OCI-LY7 (cell line): ENCODE measurements around the gene OST4. TPM values are rescaled to one million over a fixed set of nuclear protein-coding genes. Genes with fewer than 3 reads are reported as not detected.

Source experiments
- BruUV-seq: library from RNA; stranded (reverse); fragments of 400-500 nt; replicated peaks from 2 replicates; lab custom pipeline; 2021; lab: Mats Ljungman, UMichigan
- CTCF ChIA-PET: fragments of 300-600 bp; sonication (Branson Sonifier 250); formaldehyde crosslinking; loops from one replicate; lab custom pipeline; 2022; ENCODE audit warnings: antibody characterized with exemption; ENCODE audit not compliant: unreplicated experiment; lab: Charles Lee
- POLR2A ChIA-PET: fragments of 300-600 bp; sonication (Branson Sonifier 250); formaldehyde crosslinking; loops from one replicate; lab custom pipeline; 2022; ENCODE audit warnings: antibody characterized with exemption; lab: Charles Lee
- DNase-seq: peaks from one replicate; pipeline ENCODE4 v3.0.0-alpha.2; 2015; ENCODE audit warnings: low spot score
- H2AFZ ChIP-seq: fragments of 200-600 bp; sonication (generic), shearing (Covaris generic); 2 replicates; pipeline ENCODE4 v1.6.1; 2014; ENCODE audit warnings: mild to moderate bottlenecking, antibody characterized with exemption, low read length, moderate library complexity
- H3K27ac ChIP-seq: fragments of 200-600 bp; sonication (generic); 2 replicates; pipeline ENCODE4 v1.5.1; 2014; ENCODE audit warnings: mixed run types, low read depth, mild to moderate bottlenecking, moderate library complexity, low read length, inconsistent platforms; ENCODE audit not compliant: poor library complexity, severe bottlenecking
- H3K36me3 ChIP-seq: fragments of 200-600 bp; sonication (generic); 2 replicates; pipeline ENCODE4 v1.6.1; 2014; ENCODE audit warnings: mild to moderate bottlenecking, antibody characterized with exemption, low read length, moderate library complexity, mixed read lengths; ENCODE audit not compliant: insufficient read depth
- H3K4me1 ChIP-seq: fragments of 200-600 bp; sonication (generic); 2 replicates; pipeline ENCODE4 v1.5.1; 2014; ENCODE audit warnings: mild to moderate bottlenecking, low read length; ENCODE audit not compliant: insufficient read depth, poor library complexity, severe bottlenecking
- H3K4me2 ChIP-seq: fragments of 200-600 bp; sonication (generic); 2 replicates; pipeline ENCODE4 v1.6.1; 2014; ENCODE audit warnings: mild to moderate bottlenecking, low read length
- H3K4me3 ChIP-seq: fragments of 200-600 bp; sonication (generic); 2 replicates; pipeline ENCODE4 v1.5.1; 2014; ENCODE audit warnings: mild to moderate bottlenecking, low read depth, low read length; ENCODE audit not compliant: poor library complexity, severe bottlenecking
- H3K79me2 ChIP-seq: fragments of 200-600 bp; sonication (generic); 2 replicates; pipeline ENCODE4 v1.6.1; 2016; ENCODE audit warnings: low read depth, mild to moderate bottlenecking, low read length, moderate library complexity, mixed read lengths; ENCODE audit not compliant: insufficient read depth
- H3K9me2 ChIP-seq: fragments of 200-600 bp; sonication (generic); 2 replicates; pipeline ENCODE4 v1.6.1; 2016; ENCODE audit warnings: mild to moderate bottlenecking, low read length, mixed read lengths; ENCODE audit not compliant: insufficient read depth
- H3K9me3 ChIP-seq: fragments of 200-600 bp; sonication (generic); 2 replicates; pipeline ENCODE4 v1.6.1; 2014; ENCODE audit warnings: mild to moderate bottlenecking, mixed run types, low read length, mixed read lengths
- H4K20me1 ChIP-seq: fragments of 200-600 bp; sonication (generic); 2 replicates; pipeline ENCODE4 v1.6.1; 2014; ENCODE audit warnings: mild to moderate bottlenecking, antibody characterized with exemption, low read length, moderate library complexity, mixed read lengths; ENCODE audit not compliant: insufficient read depth
- CTCF ChIP-seq: fragments of 200-600 bp; sonication (generic); conservative IDR thresholded peaks from 2 replicates; pipeline ENCODE4 v1.5.1; 2014; ENCODE audit warnings: mild to moderate bottlenecking, antibody characterized with exemption, low read length, moderate library complexity, mixed read lengths
- EZH2phosphoT487 ChIP-seq: fragments of 200-600 bp; sonication (generic); IDR thresholded peaks from 2 replicates; pipeline ENCODE4 v1.6.1; 2018; ENCODE audit warnings: low read depth, borderline replicate concordance, mild to moderate bottlenecking, mixed run types, antibody characterized with exemption, low read length, moderate library complexity, mixed read lengths
- intact Hi-C: fragments of 100-400 bp; cut with micrococcal nuclease; formaldehyde crosslinking; loops from one replicate; pipeline ENCODE4 v1.10.0; 2022; ENCODE audit not compliant: unreplicated experiment
- total RNA-seq, 2 experiments: library from RNA; depleted of rRNA in 1 of 2; stranded (reverse); fragments of >200 nt in 1 of 2; shearing (Covaris generic) in 1 of 2; gene quantifications; 2 replicates each; pipeline ENCODE4 v1.2.3, GENCODE V29; 2014 to 2022

OST4 gene
- total RNA-seq, 2 experiments from 2014 or later = 214 to 267 TPM

DNA sequence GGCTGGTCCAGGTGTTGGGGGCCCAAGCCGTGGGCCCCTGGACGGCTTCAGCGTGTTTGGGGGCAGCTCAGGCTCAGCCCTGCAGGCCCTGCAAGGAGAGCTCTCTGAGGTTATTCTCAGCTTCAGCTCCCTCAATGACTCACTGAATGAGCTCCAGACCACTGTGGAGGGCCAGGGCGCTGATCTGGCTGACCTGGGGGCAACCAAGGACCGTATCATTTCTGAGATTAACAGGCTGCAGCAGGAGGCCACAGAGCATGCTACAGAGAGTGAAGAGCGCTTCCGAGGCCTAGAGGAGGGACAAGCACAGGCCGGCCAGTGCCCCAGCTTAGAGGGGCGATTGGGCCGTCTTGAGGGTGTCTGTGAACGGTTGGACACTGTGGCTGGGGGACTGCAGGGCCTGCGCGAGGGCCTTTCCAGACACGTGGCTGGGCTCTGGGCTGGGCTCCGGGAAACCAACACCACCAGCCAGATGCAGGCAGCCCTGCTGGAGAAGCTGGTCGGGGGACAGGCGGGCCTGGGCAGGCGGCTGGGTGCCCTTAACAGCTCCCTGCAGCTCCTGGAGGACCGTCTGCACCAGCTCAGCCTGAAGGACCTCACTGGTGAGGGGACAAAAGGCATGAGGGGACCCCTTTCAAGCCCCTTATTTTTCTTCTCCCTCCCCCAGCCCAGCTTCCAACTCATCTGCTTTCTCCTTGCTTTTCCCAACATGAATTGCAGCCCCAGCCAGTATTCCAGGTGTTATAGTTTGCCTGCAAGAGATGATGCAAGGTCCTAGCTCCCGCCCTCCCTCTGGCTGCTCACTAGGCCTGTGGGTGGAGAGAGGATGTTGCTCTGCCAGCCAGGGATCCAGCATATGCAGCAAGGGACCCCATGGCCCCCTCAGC, 12.2 kb upstream of the OST4 start:
- H3K4me2 ChIP-seq = no peak overlapping the region
- TF ChIP-seq EZH2phosphoT487 (no peak), CTCF (no peak)
- peaks cover 54% of the 10 kb centered on the region for H3K4me1 ChIP-seq
- POLR2A ChIA-PET = interaction anchor here (0.7 to 1.7 kb wide), 2 partner anchors 31 to 33 kb away, joined by 3 read pairs; no protein-coding TSS in a partner anchor
- no peaks in the 10 kb centered on the region for H3K36me3 ChIP-seq
- H2AFZ ChIP-seq = no peak overlapping the region
- no peaks in the 10 kb centered on the region for H3K79me2 ChIP-seq
- intact Hi-C loops = no loop called here
- no peaks in the 10 kb centered on the region for H3K9me3 ChIP-seq
- H4K20me1 ChIP-seq = no peaks in the 10 kb centered on the region
- BruUV-seq = no TSS peak
- H3K9me2 ChIP-seq = no peaks in the 10 kb centered on the region
- H3K27ac ChIP-seq = no peak overlapping the region
- CTCF ChIA-PET = interaction anchor here (0.9 kb wide), 1 partner anchor 11 kb away, joined by 3 read pairs; no protein-coding TSS in a partner anchor
- no peak for DNase-seq
- H3K4me3 ChIP-seq = no peak overlapping the region

GRCh38 chr2:27082773-27083409, 11.4 kb upstream of the OST4 start:
- Histone ChIP-seq H3K4me2 (no peak overlapping the region), H3K4me1 (peaks cover 47% of the 10 kb centered on the region), H2AFZ (no peak overlapping the region), H3K9me3 (no peaks in the 10 kb centered on the region), H3K9me2 (no peaks in the 10 kb centered on the region), H3K79me2 (no peaks in the 10 kb centered on the region), H3K27ac (no peak overlapping the region), H4K20me1 (no peaks in the 10 kb centered on the region), H3K36me3 (no peaks in the 10 kb centered on the region), H3K4me3 (no peak overlapping the region)
- ChIA-PET CTCF (no interaction called here), POLR2A (interaction anchor here (0.8 to 1.8 kb wide), 3 partner anchors 12 to 43 kb away, joined by 3 to 4 read pairs (median 3); partner anchors contain the start of gene OST4)
- no peak for DNase-seq
- TF ChIP-seq EZH2phosphoT487 = no peak
- no peak for TF ChIP-seq CTCF
- no TSS peak for BruUV-seq
- intact Hi-C loops = no loop called here
